Esophagus muscularis mucosa (tissue), 4 donors: ENCODE results near the gene ACBD7. TPM values are rescaled to one million over a fixed set of nuclear protein-coding genes. Genes with fewer than 3 reads are reported as not detected.

Experiments
- DNase-seq: peaks from one replicate; pipeline ENCODE4 v3.0.0-alpha.2; 2017; ENCODE audit errors: extremely low spot score
- H3K27ac ChIP-seq, 4 donors: fragments of 200-600 bp; sonication (generic); replicated peaks in 1 of 4; 1 replicate in 3 of 4; 2 replicates in 1 of 4; pipeline ENCODE4 v1.5.1; 2016 to 2019; ENCODE audit warnings: mild to moderate bottlenecking in 1 of 4
- H3K27me3 ChIP-seq, 4 donors: fragments of 200-600 bp; sonication (generic); one replicate each; pipeline versions ENCODE4 v1.5.1 to v1.6.0; 2016 to 2019
- H3K36me3 ChIP-seq, 4 donors: fragments of 200-600 bp; sonication (generic); one replicate each; pipeline ENCODE4 v1.5.1; 2016 to 2019
- H3K4me1 ChIP-seq, 4 donors: fragments of 200-600 bp; sonication (generic); one replicate each; pipeline ENCODE4 v1.5.1; 2016 to 2019
- H3K4me3 ChIP-seq, 4 donors: fragments of 200-600 bp; sonication (generic); 1 replicate in 2 of 4; 2 replicates in 2 of 4; pipeline ENCODE4 v1.5.1; 2016 to 2019; ENCODE audit warnings: mild to moderate bottlenecking in 4 of 4, moderate library complexity in 1 of 4
- H3K9me3 ChIP-seq, 4 donors: fragments of 200-600 bp; sonication (generic); 1 replicate in 3 of 4; 2 replicates in 1 of 4; pipeline ENCODE4 v1.5.1; 2016 to 2019
- CTCF ChIP-seq, 3 experiments: fragments of 200-600 bp in 2 of 3; fragments of 450-650 bp in 1 of 3; sonication (generic) in 2 of 3; IDR thresholded peaks; one replicate each; pipeline ENCODE4 v1.5.1; 2017 to 2019; ENCODE audit warnings: antibody characterized with exemption in 3 of 3, mild to moderate bottlenecking in 2 of 3, moderate library complexity in 1 of 3
- EP300 ChIP-seq: sonication (generic); formaldehyde crosslinking; IDR thresholded peaks from one replicate; pipeline ENCODE4 v1.6.1; 2017; ENCODE audit warnings: antibody characterized with exemption
- POLR2A ChIP-seq: fragments of 450-650 bp; IDR thresholded peaks from one replicate; pipeline ENCODE4 v1.6.1; 2017; ENCODE audit warnings: antibody characterized with exemption, moderate library complexity, mild to moderate bottlenecking, low read depth
- POLR2AphosphoS5 ChIP-seq, 2 donors: sonication (generic); formaldehyde crosslinking; IDR thresholded peaks; one replicate each; pipeline ENCODE4 v1.6.1; 2017; ENCODE audit warnings: antibody characterized with exemption in 2 of 2
- WGBS: methylation state at CpG from one replicate; pipeline ENCODE4 v1.1.5; 2018; 5-methylcytosine and 5-hydroxymethylcytosine counted together
- intact Hi-C: fragments of 100-400 bp; cut with DNase I; formaldehyde crosslinking; loops from one replicate; pipeline ENCODE4 v1.15.1; 2023
- total RNA-seq, 4 donors: library from RNA; depleted of rRNA; stranded (reverse); fragments of >200 nt; gene quantifications; one replicate each; pipeline versions ENCODE4 v1.1.0 to v1.2.1, GENCODE V29; 2016

ACBD7 gene
- total RNA-seq, 4 donors from 2014 or later: 0.63 to 2.2 TPM; not detected in 2

GRCh38 chr10:15121707-15122106 lies 33.1 kb upstream of the ACBD7 start:
- whole genome bisulfite sequencing: 100% methylated on average over 1 of the region's 1 CpG
- Histone ChIP-seq H3K36me3 (peaks cover 29 to 82% (median 62%) of the 10 kb centered on the region in 4 donors), H3K4me3 (no peak overlapping the region), H3K4me1 (peaks cover 0 to 4% (median 0%) of the 10 kb centered on the region in 4 donors), H3K9me3 (no peaks in the 10 kb centered on the region), H3K27ac (no peak overlapping the region), H3K27me3 (no peaks in the 10 kb centered on the region)
- no peak for DNase-seq
- TF ChIP-seq POLR2AphosphoS5 (IDR thresholded peaks at IDR 0.05) (no peak), POLR2A (no peak), EP300 (no peak), CTCF (IDR thresholded peaks at IDR 0.05) (no peak)
- intact Hi-C loops: no loop called here

- Histone ChIP-seq H3K4me1 (peaks cover 0 to 4% (median 0%) of the 10 kb centered on the region in 4 donors), H3K4me3 (no peak overlapping the region), H3K27ac (no peak overlapping the region), H3K36me3 (peaks cover 25 to 76% (median 55%) of the 10 kb centered on the region in 4 donors), H3K27me3 (no peaks in the 10 kb centered on the region), H3K9me3 (no peaks in the 10 kb centered on the region)
- 98% methylated on average over 5 of the region's 5 CpGs for WGBS
- no peak for TF ChIP-seq POLR2AphosphoS5 (IDR thresholded peaks at IDR 0.05)
- TF ChIP-seq POLR2A: no peak
- TF ChIP-seq EP300: no peak
- no peak for TF ChIP-seq CTCF (IDR thresholded peaks at IDR 0.05)
- intact Hi-C loops: no loop called here
- DNase-seq: no peak
These were observed 31.9 kb upstream of the ACBD7 start for GRCh38 chr10:15120523-15120922.

- TF ChIP-seq EP300 (no peak), CTCF (IDR thresholded peaks at IDR 0.05) (no peak), POLR2AphosphoS5 (IDR thresholded peaks at IDR 0.05) (no peak), POLR2A (no peak)
- no peak overlapping the region for H3K27ac ChIP-seq
- no peak for DNase-seq
- 95% methylated on average over 1 of the region's 1 CpG for WGBS
- no peaks in the 10 kb centered on the region for H3K9me3 ChIP-seq
- peaks cover 0 to 4% (median 0%) of the 10 kb centered on the region in 4 donors for H3K4me1 ChIP-seq
- peaks cover 23 to 70% (median 46%) of the 10 kb centered on the region in 4 donors for H3K36me3 ChIP-seq
- H3K4me3 ChIP-seq: no peak overlapping the region
- intact Hi-C loops: no loop called here
- no peaks in the 10 kb centered on the region for H3K27me3 ChIP-seq
These were observed 30.0 kb upstream of the ACBD7 start for GRCh38 chr10:15118615-15119014.

GRCh38 chr10:15116225-15116624 lies 27.6 kb upstream of the ACBD7 start:
- DNase-seq: no peak
- WGBS: 93% methylated on average over 5 of the region's 5 CpGs
- intact Hi-C loops: no loop called here
- Histone ChIP-seq H3K27ac (no peak overlapping the region), H3K27me3 (no peaks in the 10 kb centered on the region), H3K9me3 (no peaks in the 10 kb centered on the region), H3K36me3 (peaks cover 26 to 72% (median 50%) of the 10 kb centered on the region in 4 donors), H3K4me3 (no peak overlapping the region), H3K4me1 (no peaks in the 10 kb centered on the region)
- TF ChIP-seq CTCF (IDR thresholded peaks at IDR 0.05): no peak
- TF ChIP-seq POLR2AphosphoS5 (IDR thresholded peaks at IDR 0.05): no peak
- TF ChIP-seq POLR2A: no peak
- no peak for TF ChIP-seq EP300

GRCh38 chr10:15113766-15114165 lies 25.2 kb upstream of the ACBD7 start:
- no peak overlapping the region for H3K4me3 ChIP-seq
- H3K4me1 ChIP-seq: no peaks in the 10 kb centered on the region
- TF ChIP-seq POLR2AphosphoS5 (IDR thresholded peaks at IDR 0.05) (no peak), POLR2A (no peak), EP300 (no peak), CTCF (IDR thresholded peaks at IDR 0.05) (no peak)
- H3K27ac ChIP-seq: no peak overlapping the region
- no peaks in the 10 kb centered on the region for H3K9me3 ChIP-seq
- DNase-seq: no peak
- WGBS: 97% methylated on average over 4 of the region's 4 CpGs
- H3K27me3 ChIP-seq: no peaks in the 10 kb centered on the region
- peaks cover 12 to 82% (median 55%) of the 10 kb centered on the region in 4 donors for H3K36me3 ChIP-seq
- intact Hi-C loops: no loop called here
